ENCODE measurements around the gene TM7SF3. TPM values are rescaled to one million over a fixed set of nuclear protein-coding genes. Genes with fewer than 3 reads are reported as not detected.

The TM7SF3 gene
- polyA plus RNA-seq, 1 experiment = 75.2 TPM

DNA sequence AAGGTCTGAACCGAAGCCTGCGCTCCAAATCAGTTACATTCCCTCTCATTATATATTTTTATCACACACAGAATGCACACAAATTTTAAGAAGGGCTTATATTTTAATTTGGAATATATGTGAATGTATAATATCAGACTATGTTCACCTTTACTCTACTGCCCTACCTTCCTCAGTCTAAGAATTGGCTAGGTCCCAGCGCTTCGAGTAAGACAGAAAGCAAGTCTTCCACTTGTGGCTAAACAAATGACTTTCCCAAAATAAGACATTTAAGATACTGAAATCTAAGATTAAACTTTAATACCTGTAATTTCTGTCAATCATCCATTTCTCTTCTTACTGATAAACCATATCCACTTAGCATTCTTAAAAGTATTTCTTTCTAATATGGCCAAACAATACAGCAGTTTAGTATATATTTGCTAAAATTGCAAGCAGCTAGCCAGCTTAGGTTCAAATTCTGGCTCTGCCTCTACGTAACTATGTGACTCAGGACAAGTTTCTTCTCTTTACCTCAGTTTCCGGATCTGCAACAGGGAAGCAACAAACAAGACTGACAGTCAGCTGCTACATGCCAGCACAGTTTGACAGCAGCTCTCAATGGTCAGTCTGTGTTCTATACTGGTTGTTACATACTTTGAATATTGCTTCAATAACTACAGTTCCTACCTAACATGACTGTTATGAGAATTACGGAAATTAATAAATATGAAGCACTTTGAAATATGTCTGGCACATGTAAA lies 78.4 kb downstream of the TM7SF3 start:
- DNase-seq (ENCODE audit: low read depth) = no peak
- POLR2A ChIA-PET = no interaction called here

DNA sequence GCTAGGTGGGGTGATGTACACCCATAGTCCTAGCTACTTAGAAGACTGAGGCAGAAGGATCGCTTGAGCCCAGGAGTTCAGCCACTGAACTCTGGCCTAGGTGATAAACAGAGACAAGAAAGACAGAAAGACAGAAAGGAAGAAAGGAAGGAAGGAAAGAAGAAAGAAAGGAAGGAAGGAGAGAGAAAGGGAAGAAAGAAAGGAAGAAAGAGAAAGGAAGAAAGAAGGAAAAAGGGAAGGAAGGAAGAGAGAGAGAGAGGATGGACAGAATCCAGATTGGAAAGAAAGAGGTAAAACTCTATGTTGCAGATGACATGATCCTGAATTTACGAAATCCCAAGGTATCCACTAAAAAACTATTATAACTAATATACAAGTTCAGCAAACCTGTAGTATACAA lies 84.6 kb downstream of the TM7SF3 start:
- Histone ChIP-seq H3K27me3 (ENCODE audit: control insufficient read depth, insufficient read depth, low read length) (no peaks in the 10 kb centered on the region), H3K36me3 (ENCODE audit: control insufficient read depth, insufficient read depth, low read length) (peaks cover 4% of the 10 kb centered on the region), H3K4me3 (ENCODE audit: low read depth, low read length) (no peak overlapping the region)
- TF ChIP-seq, protein P1, sequence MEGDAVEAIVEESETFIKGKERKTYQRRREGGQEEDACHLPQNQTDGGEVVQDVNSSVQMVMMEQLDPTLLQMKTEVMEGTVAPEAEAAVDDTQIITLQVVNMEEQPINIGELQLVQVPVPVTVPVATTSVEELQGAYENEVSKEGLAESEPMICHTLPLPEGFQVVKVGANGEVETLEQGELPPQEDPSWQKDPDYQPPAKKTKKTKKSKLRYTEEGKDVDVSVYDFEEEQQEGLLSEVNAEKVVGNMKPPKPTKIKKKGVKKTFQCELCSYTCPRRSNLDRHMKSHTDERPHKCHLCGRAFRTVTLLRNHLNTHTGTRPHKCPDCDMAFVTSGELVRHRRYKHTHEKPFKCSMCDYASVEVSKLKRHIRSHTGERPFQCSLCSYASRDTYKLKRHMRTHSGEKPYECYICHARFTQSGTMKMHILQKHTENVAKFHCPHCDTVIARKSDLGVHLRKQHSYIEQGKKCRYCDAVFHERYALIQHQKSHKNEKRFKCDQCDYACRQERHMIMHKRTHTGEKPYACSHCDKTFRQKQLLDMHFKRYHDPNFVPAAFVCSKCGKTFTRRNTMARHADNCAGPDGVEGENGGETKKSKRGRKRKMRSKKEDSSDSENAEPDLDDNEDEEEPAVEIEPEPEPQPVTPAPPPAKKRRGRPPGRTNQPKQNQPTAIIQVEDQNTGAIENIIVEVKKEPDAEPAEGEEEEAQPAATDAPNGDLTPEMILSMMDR (IDR thresholded peaks at IDR 0.05; ENCODE audit: insufficient read depth, low read depth, low read length) = no peak
- no peak for DNase-seq (ENCODE audit: low read depth)
- ChIA-PET CTCF (interaction anchor here (0.7 kb wide), 1 partner anchor 391 kb away, joined by 3 read pairs; no protein-coding TSS in a partner anchor), POLR2A (no interaction called here)

More for the DNA sequence above, 78.4 kb downstream of the TM7SF3 start:
- CTCF ChIA-PET = no interaction called here
- TF ChIP-seq, protein P1 (IDR thresholded peaks at IDR 0.05; ENCODE audit: insufficient read depth, low read depth, low read length) = no peak
- Histone ChIP-seq H3K4me3 (ENCODE audit: low read depth, low read length) (no peak overlapping the region), H3K36me3 (ENCODE audit: control insufficient read depth, insufficient read depth, low read length) (no peaks in the 10 kb centered on the region), H3K27me3 (ENCODE audit: control insufficient read depth, insufficient read depth, low read length) (no peaks in the 10 kb centered on the region)

DNA sequence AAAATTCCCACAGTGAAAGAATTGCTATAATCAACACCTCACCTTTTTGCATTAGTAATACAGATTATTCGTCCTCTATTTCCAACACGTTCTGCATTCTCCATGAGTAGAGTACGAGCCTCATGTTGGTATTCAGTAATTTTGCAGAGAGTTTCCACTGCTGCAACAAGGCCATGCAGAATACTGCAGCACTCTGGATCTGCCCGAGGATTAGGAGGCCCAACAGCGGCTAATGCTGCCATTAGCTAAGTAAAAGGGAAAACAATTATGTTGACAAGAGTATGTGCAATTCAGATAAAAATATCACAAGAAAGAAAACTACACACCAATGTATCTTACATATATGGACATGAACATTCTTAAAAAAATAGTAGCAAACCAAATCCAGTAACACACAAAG lies 85.5 kb downstream of the TM7SF3 start:
- POLR2A ChIA-PET = no interaction called here

More for the DNA sequence above, 85.5 kb downstream of the TM7SF3 start:
- TF ChIP-seq, protein P1 (IDR thresholded peaks at IDR 0.05; ENCODE audit: insufficient read depth, low read depth, low read length) = no peak
- CTCF ChIA-PET = interaction anchor here (0.6 kb wide), 1 partner anchor 10 kb away, joined by 3 read pairs; no protein-coding TSS in a partner anchor
- DNase-seq (ENCODE audit: low read depth) = no peak
- Histone ChIP-seq H3K4me3 (ENCODE audit: low read depth, low read length) (no peak overlapping the region), H3K27me3 (ENCODE audit: control insufficient read depth, insufficient read depth, low read length) (no peaks in the 10 kb centered on the region), H3K36me3 (ENCODE audit: control insufficient read depth, insufficient read depth, low read length) (peaks cover 4% of the 10 kb centered on the region)

Other genes starting within 250 kb of the TM7SF3 start
- 3.5 and 6.1 TPM in 2 replicates for gene ITPR2, start 181.2 kb downstream of the TM7SF3 start, polyA plus RNA-seq (2011; rRNA removed)
- gene INTS13, start 76.4 kb downstream of the TM7SF3 start, polyA plus RNA-seq (2011; rRNA removed) = 11.4 and 25.9 TPM in 2 replicates
- 16.1 and 36.3 TPM in 2 replicates for gene FGFR1OP2, start 75.9 kb downstream of the TM7SF3 start, polyA plus RNA-seq (2011; rRNA removed)
- 34.6 and 61.5 TPM in 2 replicates for gene MED21, start 8.2 kb upstream of the TM7SF3 start, polyA plus RNA-seq (2011; rRNA removed)
- gene C12orf71, start 68.2 kb upstream of the TM7SF3 start, polyA plus RNA-seq (2011; rRNA removed) = not detected in 2 replicates
- gene STK38L, start 229.9 kb upstream of the TM7SF3 start, polyA plus RNA-seq (2011; rRNA removed) = 4.8 and 13.9 TPM in 2 replicates

All from BJ (cell line).